ENCODE measurements around the gene UBE3C.
"Not testable (repeated sequence)": the region's sequence is repeated elsewhere in the genome, so short reads cannot be mapped to it uniquely, and the experiment has no call there.

UBE3C gene

DNA sequence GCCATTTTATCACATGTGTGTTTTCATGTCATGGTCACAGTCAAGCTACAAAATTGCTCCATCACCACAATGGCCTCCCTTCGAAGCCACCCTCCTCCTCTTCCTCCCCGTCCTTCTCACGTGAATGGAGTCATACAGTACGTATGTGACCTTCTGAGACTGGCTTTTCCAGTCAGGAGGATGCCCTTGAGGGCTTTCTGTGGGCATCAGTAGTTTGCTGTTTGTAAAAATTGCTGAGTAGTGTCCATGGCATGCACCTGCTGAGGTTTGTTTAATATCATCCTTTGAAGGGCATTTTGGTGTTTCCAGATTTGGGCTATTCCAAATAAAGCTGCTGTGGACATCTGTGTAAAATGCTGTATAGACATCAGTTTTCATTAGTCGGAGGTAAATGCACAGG, 5.9 kb upstream of the UBE3C start:
- DNase-seq, result no peak

- DNase-seq, result no peak
Observed at GRCh38 chr7:157133304-157133703, 5.4 kb upstream of the UBE3C start.

- peak; percentile 91 for DNase-seq
Observed at GRCh38 chr7:157136372-157136771, 2.4 kb upstream of the UBE3C start.

DNA sequence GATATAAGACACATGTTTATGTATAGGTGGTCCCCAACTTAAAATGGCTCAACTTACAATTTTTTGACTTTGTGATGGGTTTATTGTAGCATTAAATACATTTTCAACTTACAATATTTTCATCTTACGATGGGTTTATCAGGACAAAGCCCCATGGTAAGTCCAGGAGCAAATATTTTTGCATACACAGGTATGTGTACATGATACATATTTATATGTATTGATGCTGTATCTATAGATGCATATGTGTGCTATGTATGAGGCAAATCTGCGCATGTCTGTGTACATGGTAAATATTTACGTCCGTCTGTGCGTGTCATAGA, 664 bp upstream of the UBE3C start:
- no peak for DNase-seq

GRCh38 chr7:157139111-157139809, 534 bp downstream of the UBE3C start:
- no peak for DNase-seq

DNA sequence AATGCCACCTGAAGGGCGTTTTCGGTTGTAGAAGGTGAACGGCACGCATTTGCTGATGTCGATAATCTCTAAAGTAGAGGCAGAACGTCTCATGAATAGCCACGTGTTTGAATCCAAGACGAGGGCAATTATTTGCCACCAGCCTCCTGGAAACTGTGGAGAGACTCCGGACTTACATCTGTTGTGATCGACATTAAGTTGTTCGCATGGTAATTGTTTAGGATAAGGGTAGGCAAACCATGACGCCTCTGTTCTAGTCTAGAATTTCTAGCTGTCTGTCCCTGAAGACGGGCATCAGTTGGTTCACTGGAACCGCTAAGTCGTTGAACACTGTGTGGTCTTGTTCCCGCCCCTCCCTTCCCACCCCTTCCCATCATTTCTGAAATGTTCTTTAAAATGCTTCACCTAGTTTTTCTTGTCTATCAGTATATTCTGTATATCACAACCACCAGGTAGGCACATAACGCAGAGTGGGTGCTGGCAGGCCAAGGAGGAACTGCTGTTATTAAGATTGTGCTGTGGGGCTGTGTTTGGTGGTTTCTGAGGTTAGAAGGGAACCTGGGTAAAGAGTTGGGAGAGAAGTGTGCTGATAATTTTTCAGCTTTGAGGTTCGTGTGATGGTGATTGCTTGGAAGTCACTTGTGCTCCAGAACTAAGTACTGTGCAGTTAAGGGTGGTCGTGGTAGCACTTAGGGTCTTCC, 1.2 kb downstream of the UBE3C start:
- no peak for DNase-seq

- no peak for DNase-seq
Observed at GRCh38 chr7:157140511-157140905, 1.8 kb downstream of the UBE3C start.

GRCh38 chr7:157141525-157142060, 2.9 kb downstream of the UBE3C start:
- DNase-seq, result no peak

GRCh38 chr7:157143788-157144187, 5.1 kb downstream of the UBE3C start:
- no peak for DNase-seq

- no peak for DNase-seq
Observed at GRCh38 chr7:157149317-157149716, 10.6 kb downstream of the UBE3C start.

DNA sequence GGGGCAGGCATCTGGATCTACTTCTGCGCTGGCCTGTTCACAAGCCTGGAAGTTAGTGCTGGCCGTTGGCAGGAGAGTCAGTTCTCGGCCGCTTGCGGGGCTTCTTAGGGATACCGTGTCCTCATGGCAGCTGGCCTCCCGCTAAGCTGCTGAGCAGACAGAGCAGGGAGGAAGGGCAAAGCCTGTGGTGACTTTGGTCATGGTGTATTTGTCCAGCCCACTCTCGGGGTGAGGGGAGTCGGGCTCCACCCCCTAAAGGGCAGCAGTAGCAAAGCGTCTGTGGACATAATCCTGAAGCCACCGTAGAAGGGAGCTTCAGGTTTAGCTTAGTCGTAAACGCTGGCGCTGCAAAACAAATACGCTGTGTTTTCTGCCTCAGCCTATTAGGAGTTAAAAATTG, 12.2 kb downstream of the UBE3C start:
- no peak for DNase-seq

DNA sequence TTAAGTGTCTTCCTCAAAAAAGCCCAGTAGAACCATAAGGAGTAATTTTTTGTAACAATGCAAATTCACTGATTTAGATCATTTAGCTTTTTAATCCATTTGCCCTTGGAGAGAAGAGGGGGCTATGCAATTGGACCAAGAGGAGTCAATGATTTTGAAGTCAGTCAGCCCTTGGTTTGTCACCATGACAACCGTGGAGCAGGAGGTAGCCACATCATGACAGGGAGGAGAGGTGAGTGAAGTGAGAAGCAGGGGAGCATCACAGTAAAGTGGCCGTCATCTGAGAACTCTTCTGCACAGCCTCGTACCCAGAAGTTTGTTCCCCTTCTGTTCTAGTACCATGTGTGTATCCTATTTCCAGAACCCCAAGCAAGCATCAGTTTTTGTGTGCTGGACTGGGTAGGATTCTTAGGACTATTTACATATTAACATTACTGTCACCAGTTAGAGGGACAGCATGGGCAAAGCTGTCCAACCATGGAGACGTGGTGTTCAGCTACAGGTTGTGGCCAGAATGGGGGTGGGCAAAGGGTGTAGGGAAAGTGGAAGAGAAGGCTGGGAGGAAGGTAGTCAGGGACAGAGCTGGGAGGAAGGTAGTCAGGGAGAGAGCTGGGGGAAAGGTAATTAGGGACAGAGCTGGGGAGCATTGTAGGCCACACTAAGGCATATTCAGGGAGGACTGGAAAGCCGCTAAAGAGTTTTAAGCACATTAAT, 13.1 kb downstream of the UBE3C start:
- no peak for DNase-seq

GRCh38 chr7:157152391-157152937, 13.7 kb downstream of the UBE3C start:
- no peak for DNase-seq

DNA sequence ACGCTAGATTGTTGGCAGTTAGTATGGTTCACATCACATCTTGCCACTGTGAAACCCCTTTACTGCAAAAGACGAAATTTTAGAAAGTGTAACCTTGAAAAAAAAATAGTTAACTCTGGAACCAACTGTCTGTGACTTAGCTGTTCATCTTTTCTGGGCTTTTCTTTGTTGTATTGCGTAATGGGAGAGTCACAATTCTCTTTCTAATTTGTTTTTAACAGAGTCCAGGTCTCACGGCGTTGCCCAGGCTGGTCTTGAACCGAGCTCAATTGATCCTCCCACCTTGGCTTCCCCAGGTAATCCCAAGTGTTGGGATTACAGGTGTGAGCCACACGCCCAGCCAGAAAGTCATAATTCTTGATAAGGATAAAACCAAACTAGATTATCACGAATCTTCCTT, 14.5 kb downstream of the UBE3C start:
- DNase-seq, result no peak

DNA sequence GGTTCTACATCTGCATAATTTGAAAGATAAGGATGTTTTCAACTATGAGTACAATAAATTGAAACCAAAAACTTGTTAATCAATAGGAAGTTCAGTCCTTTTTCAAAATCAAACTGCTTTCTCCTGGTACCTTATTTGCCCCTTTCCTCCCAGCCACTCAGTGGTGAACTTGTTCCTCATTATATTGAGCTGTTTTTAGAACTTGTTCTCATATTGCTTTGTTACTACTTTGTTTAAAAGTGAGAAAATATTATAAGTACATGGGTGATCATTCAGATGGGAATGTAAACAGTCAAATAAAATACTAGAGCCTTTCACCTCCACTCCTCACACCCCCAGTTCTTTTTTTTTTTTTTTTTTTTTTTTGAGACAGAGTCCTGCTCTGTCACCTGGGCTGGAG, 17.2 kb downstream of the UBE3C start:
- no peak for DNase-seq

DNA sequence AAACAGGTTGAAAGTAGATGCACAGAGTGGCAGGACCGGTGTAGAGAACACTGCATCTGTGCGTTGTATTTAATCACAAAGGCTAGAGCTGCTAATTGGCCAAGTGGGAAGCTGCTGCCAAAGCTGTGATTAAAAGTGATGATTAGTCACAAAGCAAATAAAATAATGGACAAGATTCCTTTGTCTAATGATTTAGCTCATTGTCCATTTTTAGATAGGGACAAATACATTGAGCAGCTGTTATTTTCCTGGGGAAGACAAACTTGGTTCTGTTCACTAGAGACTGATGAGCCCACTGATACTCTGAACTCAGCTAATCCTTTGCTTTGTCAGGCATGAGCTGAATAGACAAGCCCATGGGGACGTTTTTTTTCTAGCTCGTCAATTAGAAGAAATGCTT, 19.7 kb downstream of the UBE3C start:
- DNase-seq, result no peak

DNA sequence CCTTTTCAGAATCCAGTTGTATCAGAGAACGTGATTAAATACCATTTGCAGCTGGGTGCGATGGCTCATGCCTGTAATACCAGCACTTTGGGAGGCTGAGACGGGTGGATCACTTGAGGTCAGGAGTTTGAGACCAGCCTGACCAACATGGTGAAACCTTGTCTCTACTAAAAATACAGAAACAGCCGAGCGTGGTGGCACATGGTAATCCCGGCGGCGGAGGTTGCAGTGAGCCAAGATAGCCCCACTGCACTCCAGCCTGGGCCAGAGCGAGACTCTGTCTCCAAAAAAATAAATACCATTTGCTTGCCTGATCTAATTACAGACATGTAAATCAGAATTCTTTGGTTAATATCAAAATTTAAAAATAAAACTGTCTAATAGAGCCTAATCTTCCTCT, 20.8 kb downstream of the UBE3C start:
- DNase-seq, result not testable (repeated sequence)

- DNase-seq, result no peak
Observed at GRCh38 chr7:157160433-157160832, 21.7 kb downstream of the UBE3C start.

DNA sequence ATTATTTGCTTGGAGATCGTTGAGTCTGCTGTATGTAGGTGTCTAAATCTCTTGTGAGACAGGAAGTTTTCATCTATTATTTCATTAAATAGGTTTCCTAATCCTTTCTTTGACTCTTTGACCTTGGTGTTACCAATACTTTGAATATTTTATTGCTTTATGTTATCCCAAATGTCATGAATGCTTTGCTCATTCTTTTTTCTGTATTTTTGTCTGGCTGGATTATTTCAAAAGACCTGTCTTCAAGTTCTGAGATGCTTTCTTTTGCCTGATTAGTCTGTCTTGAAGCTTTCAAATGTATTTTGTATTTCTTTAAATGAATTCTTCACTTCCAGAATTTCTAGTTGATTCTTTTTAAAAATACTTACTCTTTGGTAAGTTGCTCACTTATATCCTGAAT, 27.3 kb downstream of the UBE3C start:
- no peak for DNase-seq

DNA sequence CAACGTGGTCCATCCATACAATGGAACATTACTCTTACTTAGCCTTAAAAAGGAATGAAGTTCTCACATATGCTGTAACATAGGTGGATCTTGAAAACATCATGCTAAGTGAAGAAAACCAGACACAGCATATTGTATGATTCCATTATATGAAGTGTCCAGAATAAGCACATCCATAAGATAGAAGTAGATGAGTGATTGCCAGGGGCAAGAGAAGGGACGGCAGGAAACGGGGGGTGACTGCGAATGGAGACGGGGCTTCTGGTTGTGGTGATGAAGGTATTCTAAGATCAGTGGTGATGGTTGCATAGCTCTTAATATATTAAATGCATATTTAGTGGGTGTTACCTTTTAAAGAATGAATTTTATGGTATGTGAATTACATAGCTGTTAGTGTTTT, 29.8 kb downstream of the UBE3C start:
- DNase-seq, result no peak

DNA sequence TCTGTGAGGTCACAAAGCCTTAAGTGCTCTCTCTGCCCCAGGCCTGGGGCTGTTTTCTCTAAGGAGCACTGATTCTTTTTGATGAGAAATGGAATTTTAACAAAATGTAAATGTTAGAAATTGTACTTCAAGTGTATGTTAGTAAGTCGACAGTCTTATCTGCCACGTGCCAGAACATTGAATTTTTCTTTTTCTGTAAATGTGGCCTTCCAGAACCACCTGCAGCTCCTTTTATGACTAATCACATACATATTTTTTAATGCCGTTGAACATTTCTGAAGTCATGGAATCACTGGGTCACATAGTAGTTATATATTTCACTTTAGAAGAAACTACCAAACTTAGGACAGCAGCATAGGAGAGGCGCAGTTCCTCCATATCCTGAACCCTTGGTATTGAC, 38.0 kb downstream of the UBE3C start:
- DNase-seq, result no peak

DNA sequence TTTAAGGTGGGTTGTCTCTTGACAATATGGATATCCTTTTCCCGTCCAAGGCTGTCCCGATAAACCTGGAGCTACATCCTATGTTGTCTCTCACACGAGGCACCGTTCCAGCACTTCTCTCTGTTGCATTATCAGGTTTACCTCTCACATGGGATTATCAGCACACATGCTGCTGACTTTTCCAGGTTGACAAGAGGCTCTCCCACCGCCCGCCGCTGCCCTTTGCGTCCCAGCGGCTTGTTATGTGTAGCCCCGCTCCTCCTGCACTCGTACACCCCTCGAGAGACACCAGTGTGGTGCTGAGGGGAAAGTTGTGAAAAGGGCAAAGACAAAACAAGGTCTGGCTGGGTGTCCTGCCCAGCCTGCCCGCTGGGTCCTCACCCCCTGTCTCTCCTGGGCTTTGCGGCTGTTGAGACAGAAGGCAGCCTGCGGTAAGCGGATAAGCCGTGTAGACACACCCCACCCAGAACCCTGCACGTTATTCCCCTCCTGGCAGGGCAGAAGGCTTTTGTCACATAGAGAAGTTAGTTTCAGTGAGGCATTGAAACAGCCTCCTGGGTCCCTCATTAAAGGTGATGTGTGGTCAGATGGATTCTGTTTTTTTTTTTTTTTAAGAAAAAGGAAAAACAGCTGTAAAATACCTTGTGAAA, 38.7 kb downstream of the UBE3C start:
- no peak for DNase-seq

DNA sequence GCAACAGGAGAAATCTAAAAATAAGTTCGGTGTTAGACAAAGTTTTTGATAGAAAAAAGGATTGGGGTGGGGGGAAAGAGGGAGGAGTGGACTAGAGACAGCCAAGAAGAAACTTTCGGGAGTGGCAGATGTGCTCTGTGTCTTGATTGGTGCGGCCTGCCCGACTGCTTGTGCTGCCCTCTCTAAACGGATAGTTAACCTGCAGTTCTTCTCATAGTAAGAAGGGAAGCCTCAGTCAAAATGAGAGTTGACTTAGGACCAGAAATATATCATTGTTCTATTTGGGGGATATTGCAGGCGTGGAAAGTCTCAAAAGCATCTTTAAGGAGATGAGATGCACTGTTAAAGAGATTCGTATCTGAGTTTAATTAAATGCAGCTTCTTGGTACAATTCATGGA, 39.3 kb downstream of the UBE3C start:
- no peak for DNase-seq

All from NCI-H226 (cell line).